ENCODE results near the gene MTMR12. TPM values are rescaled to one million over a fixed set of nuclear protein-coding genes. Genes with fewer than 3 reads are reported as not detected.

The MTMR12 gene
- total RNA-seq, 1 donor: 16.2 TPM

- DNase-seq (ENCODE audit: low read depth in 2 of 3, low spot score in 2 of 3): no peak
Observed at GRCh38 chr5:32277798-32278197, 34.9 kb downstream of the MTMR12 start.

GRCh38 chr5:32276173-32276853 lies 36.4 kb downstream of the MTMR12 start:
- peak in 2 of 3 donors; percentile 30 to 75 for DNase-seq (ENCODE audit: low read depth in 2 of 3, low spot score in 2 of 3)

DNA sequence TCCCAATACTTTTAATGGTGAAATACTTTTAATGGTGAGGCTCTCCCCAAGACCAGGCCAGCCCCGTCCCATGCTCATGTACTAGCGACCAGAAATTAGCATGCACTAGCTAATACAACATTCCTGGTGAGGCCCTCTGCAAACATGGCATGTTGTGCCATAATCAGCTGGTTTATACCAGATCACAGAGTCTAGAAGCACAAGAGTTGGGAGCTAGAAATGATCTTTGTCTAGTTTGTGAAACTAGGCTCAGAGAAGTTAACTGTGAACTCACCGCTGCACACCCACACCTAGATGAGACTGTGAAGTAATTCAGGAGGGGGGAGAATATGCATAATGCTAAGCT lies 37.4 kb downstream of the MTMR12 start:
- no peak for DNase-seq (ENCODE audit: low read depth in 2 of 3, low spot score in 2 of 3)

DNA sequence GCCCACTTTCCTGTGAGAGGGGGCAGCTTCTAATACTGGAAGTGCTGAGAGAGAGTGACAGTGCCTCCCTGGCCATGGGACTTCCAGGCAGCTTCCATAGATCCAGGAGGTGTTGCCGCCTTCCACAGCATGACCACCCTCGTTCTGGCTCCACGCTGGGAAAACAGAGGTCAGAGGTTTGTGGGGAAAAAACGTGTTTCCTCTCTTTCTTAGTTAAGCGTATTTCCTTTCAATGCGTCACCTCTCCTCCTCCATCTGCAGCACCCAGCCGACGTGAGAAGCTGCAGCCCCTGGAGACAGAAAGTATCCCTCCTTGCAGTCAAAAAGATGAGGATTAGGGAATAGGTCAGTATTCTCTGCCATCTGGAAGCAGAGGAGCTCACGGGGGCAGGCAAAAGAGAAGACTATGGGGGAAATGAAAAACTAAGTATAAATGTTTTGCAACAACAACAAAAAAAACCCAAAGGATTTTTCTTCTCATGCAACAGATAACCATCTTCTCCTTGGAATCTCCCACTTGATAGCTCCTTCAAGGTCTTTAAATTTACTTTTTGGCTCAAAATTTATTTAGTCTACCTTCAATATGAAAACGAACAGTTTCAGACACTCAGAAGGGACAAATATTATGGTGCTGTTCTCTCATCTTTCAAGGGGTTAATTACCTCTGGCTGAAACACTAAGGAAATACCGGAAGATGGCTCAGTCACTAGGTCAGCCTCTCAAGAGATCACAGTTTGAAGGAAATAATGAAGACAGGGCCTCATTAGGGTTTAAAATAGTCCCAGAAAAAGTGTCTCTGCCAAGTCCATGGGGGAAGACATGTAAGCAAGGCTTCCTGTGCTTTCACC lies 38.0 kb downstream of the MTMR12 start:
- DNase-seq (ENCODE audit: low read depth in 2 of 3, low spot score in 2 of 3): no peak

GRCh38 chr5:32273821-32274220 lies 38.9 kb downstream of the MTMR12 start:
- DNase-seq (ENCODE audit: low read depth in 2 of 3, low spot score in 2 of 3): no peak

GRCh38 chr5:32272746-32273145 lies 40.0 kb downstream of the MTMR12 start:
- no peak for DNase-seq (ENCODE audit: low read depth in 2 of 3, low spot score in 2 of 3)

DNA sequence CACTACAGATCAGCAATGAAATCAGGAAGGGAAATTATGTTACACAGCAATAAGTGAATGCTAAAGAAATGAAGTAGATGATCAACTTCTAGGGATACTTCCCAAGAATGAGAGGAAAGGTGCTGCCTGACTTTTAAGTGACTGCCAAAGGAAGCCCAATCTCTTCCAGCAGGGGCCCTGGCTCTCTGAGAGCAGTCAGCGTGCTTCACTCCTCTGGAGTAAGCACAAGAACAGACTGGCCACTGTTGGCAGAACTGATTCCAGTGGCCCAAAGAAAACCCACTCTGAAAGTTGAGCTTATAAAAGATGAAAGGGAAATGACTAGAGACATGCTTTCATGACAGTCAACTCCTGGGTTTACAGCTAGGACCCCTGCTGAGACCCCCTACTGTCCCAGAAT lies 41.8 kb downstream of the MTMR12 start:
- DNase-seq (ENCODE audit: low read depth in 2 of 3, low spot score in 2 of 3): no peak

- DNase-seq (ENCODE audit: low read depth in 2 of 3, low spot score in 2 of 3): no peak
Observed at GRCh38 chr5:32270178-32270577, 42.6 kb downstream of the MTMR12 start.

DNA sequence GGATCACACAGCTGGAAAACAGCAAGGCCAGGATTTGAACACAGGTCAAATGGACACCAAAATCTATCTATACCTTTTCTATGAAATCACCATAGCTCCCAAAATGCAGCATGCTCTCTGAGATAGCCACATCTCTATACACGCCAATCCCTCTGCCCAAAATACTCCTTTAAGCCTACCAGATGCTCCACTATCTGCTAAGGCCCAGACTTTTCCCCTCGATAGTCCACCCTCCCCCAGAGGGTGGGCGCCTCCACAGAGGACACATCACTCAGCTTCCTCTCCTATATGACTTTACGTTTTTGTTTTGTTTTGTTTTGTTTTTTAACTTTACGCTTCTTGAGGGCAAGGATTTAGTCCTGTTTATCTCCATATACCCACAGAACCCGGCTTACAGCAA lies 46.8 kb downstream of the MTMR12 start:
- DNase-seq (ENCODE audit: low read depth in 2 of 3, low spot score in 2 of 3): no peak

- DNase-seq (ENCODE audit: low read depth in 2 of 3, low spot score in 2 of 3): no peak
Observed at GRCh38 chr5:32264957-32265572, 47.7 kb downstream of the MTMR12 start.

DNA sequence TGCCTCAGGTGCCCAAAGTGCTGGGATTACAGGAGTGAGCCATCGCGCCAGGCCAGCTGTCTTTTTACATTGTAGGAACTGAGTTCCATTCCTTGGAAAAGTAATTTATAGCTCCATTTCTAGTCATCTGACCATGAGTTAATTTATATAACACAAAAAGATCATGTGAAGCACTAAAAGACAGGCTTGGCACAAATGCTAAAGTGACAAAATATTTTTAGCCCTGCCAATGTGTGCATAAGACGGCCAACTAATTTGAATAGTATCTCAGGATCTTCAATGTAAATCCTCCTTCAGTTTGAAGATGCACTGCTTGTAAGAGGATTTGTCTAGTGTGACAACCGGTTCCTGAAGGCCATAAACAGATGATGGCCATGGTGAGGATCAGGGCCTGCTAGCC lies 49.1 kb downstream of the MTMR12 start:
- DNase-seq (ENCODE audit: low read depth in 2 of 3, low spot score in 2 of 3): no peak

DNA sequence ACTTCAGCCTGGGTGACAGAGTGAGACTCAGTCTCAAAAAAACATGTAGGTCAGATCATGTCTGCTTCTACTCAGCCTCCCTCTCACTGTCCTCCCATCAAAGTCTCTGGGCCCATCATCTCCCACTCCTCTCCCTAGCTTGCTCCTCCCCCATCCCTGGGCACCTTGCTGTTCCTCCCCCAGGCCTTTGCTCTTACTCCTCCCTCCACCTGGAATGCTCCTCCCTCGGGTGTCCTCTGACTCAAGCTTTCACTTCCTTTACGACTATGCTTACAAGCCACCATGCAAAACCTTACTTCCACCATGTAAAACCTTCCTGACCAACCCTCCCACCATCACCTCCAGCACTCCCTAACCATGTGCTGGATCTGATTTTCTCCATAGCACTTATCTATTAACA lies 51.5 kb downstream of the MTMR12 start:
- no peak for DNase-seq (ENCODE audit: low read depth in 2 of 3, low spot score in 2 of 3)

DNA sequence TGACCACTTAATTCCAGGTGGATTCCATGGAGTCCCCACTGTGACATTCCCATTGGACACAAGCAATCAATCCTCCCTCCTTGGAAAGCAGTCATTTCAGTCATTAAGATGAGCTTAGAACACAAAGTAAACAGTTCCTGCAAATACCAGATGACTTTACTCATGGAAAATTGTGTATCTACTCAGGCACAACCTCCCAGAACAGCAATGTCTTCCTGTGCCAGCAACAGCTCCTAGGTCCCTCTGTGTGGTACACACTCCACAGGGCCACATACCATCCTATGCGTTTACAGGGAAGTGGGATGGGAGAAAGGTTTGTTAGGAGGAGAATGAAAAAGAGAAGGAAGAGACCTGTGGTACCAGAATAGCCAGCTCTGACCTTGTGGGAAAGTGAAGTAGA lies 53.7 kb downstream of the MTMR12 start:
- no peak for DNase-seq (ENCODE audit: low read depth in 2 of 3, low spot score in 2 of 3)

DNA sequence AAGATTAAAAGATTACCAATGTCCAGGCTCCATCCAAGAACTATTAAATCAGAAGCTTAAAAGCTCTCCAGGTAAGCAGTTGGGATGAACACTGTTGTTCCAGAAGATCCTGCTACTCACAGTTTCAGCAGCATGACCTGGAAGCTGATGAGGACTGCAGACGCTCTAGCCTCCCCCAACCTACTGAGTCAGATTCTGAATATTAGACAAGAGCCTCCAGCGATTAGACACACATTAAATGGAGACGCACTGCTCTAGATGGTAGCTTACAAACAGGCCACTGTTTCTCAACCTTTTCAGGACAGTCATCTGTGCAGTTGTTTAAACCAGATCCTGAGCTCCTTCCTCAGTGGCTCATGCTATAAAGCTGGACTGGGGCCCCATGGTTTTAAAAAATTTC lies 54.3 kb downstream of the MTMR12 start:
- no peak for DNase-seq (ENCODE audit: low read depth in 2 of 3, low spot score in 2 of 3)

GRCh38 chr5:32255540-32255900 lies 57.2 kb downstream of the MTMR12 start:
- no peak for DNase-seq (ENCODE audit: low read depth in 2 of 3, low spot score in 2 of 3)

GRCh38 chr5:32254881-32255539 lies 57.7 kb downstream of the MTMR12 start:
- no peak for DNase-seq (ENCODE audit: low read depth in 2 of 3, low spot score in 2 of 3)

DNA sequence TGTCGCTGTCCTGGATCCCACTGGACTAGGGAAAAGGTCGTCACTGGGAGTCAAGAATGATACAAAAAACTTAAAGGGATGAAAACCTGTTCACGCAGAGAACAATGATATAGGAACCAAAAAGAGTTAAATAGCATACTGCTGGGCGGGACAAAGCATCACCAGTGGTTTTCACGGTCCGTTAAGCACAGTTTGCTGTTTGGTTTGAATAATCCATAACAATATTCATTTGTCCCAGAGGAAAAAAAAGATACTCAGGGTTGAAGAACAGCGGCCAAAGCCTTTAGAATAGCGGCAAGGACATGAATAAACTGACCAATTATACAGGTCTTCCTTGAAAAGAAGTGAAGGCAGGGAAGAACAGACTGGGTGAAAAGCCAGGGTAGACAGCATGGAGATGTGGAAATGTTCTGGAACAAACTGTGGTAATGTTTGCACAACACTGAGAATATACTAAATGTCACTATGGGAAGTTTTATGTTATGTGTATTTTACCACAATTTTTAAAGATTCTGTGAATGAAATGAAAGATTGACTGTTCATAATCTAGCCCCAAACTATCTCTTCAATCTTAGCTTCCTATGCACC lies 60.8 kb downstream of the MTMR12 start:
- no peak for DNase-seq (ENCODE audit: low read depth in 2 of 3, low spot score in 2 of 3)

DNA sequence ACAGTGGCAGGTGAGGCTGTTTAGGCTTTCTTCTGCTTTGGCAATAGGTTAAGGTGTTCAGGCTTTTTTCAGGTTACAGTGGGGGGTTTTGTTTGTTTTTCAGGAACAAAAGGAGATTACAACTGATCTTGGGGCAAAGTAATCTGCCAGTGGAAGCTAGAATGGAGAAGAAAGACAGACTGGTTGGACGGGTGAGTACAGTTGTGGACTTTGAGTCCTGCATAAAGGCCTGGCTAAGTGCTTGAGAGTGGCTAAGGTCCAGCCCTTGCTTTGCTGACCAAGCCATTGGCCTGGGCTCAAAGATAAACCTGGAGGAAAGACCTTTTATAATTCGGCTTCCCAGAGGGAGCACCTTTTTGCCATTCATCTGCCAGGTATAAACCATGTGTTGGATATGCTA lies 63.1 kb downstream of the MTMR12 start:
- DNase-seq (ENCODE audit: low read depth in 2 of 3, low spot score in 2 of 3): no peak

DNA sequence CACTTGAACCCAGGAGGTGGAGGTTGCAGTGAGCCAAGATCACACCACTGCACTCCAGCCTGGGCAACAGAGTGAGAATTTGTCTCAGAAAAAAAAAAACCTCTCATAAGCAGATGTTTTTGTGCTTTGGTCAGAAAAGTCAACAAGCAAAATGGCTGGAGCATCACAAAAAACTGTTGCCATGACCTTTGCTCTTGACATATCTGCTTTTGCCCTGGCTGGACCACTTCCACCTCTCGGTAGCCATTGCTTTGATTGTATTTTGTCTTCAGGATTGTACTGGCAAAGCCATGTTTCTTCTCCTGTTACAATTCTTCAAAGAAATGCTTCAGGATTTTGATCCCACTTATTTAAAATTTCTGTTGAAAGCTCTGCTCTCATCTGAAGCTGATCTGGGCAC lies 67.0 kb downstream of the MTMR12 start:
- DNase-seq (ENCODE audit: low read depth in 2 of 3, low spot score in 2 of 3): no peak

DNA sequence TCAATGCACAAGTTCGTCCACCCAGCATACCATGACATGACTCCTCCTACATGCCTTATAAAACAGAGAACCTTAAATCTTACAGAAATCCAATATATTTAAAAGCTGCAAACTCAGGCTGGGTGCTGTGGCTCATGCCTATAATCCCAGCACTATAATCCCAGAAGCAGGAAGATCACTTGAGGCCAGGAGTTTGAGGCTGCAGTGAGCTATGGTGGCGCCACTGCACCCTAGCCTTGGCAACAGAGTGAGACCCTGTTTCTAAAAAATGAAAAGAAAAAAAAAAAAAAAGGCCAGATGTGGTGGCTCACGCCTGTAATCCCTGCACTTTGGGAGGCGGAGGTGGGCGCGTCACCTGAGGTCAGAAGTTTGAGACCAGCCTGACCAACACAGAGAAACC lies 68.7 kb downstream of the MTMR12 start:
- no peak for DNase-seq (ENCODE audit: low read depth in 2 of 3, low spot score in 2 of 3)
